Activated CD4-positive, alpha-beta memory T cell treated with anti-CD3 and anti-CD28 coated beads, Interleukin-2, amount 10 ng/mL, durations not matched to agents 7 days and 5 days (primary cell): ENCODE measurements around the gene PEPD. TPM values are rescaled to one million over a fixed set of nuclear protein-coding genes. Genes with fewer than 3 reads are reported as not detected.

ENCODE experiments used
- CTCF ChIA-PET: fragments of 350-600 bp; sonication (Branson Sonifier 250); formaldehyde crosslinking; loops from one replicate; lab custom pipeline; 2021; ENCODE audit warnings: antibody characterized with exemption, inconsistent platforms; lab: Charles Lee
- POLR2A ChIA-PET: fragments of 350-600 bp; sonication (Branson Sonifier 250); formaldehyde crosslinking; loops from one replicate; lab custom pipeline; 2021; ENCODE audit warnings: antibody characterized with exemption; lab: Charles Lee
- DNase-seq: peaks from one replicate; pipeline ENCODE4 v3.0.0-alpha.2; 2020
- H3K27ac Mint-ChIP-seq: one replicate; pipeline ENCODE4 v1.8.0; 2021; ENCODE audit warnings: mild to moderate bottlenecking, mixed read lengths
- H3K27me3 Mint-ChIP-seq: one replicate; pipeline ENCODE4 v1.8.0; 2021; ENCODE audit warnings: mixed read lengths
- H3K36me3 Mint-ChIP-seq: one replicate; pipeline ENCODE4 v1.8.0; 2021; ENCODE audit warnings: low read depth, mixed read lengths
- H3K4me1 Mint-ChIP-seq: one replicate; pipeline ENCODE4 v1.8.0; 2021; ENCODE audit warnings: mixed read lengths
- H3K4me3 Mint-ChIP-seq: one replicate; pipeline ENCODE4 v1.8.0; 2021; ENCODE audit warnings: mild to moderate bottlenecking, mixed read lengths
- H3K9me3 Mint-ChIP-seq: one replicate; pipeline ENCODE4 v1.8.0; 2021; ENCODE audit warnings: mixed read lengths
- total RNA-seq, 2 experiments: library from RNA; stranded (reverse); gene quantifications; one replicate each; pipeline ENCODE4 v1.2.3, GENCODE V29; 2021

Gene PEPD
- total RNA-seq, 2 experiments from 2014 or later = 33.3 to 36.6 TPM

- Mint-ChIP-seq H3K4me1 (peaks cover 10% of the 10 kb centered on the region), H3K4me3 (no peak overlapping the region), H3K27ac (no peak overlapping the region), H3K27me3 (no peaks in the 10 kb centered on the region), H3K9me3 (no peaks in the 10 kb centered on the region), H3K36me3 (no peaks in the 10 kb centered on the region)
- ChIA-PET CTCF (no interaction called here), POLR2A (no interaction called here)
- no peak for DNase-seq
Measured at GRCh38 chr19:33436360-33437345, 84.9 kb downstream of the PEPD start.

GRCh38 chr19:33435706-33436359 lies 85.8 kb downstream of the PEPD start:
- no peak for DNase-seq
- H3K4me1 Mint-ChIP-seq = peaks cover 3% of the 10 kb centered on the region
- H3K27ac Mint-ChIP-seq = no peak overlapping the region
- H3K36me3 Mint-ChIP-seq = no peaks in the 10 kb centered on the region
- CTCF ChIA-PET = no interaction called here
- peaks cover under 1% of the 10 kb centered on the region for H3K27me3 Mint-ChIP-seq
- H3K4me3 Mint-ChIP-seq = no peak overlapping the region
- H3K9me3 Mint-ChIP-seq = no peaks in the 10 kb centered on the region
- POLR2A ChIA-PET = no interaction called here

DNA sequence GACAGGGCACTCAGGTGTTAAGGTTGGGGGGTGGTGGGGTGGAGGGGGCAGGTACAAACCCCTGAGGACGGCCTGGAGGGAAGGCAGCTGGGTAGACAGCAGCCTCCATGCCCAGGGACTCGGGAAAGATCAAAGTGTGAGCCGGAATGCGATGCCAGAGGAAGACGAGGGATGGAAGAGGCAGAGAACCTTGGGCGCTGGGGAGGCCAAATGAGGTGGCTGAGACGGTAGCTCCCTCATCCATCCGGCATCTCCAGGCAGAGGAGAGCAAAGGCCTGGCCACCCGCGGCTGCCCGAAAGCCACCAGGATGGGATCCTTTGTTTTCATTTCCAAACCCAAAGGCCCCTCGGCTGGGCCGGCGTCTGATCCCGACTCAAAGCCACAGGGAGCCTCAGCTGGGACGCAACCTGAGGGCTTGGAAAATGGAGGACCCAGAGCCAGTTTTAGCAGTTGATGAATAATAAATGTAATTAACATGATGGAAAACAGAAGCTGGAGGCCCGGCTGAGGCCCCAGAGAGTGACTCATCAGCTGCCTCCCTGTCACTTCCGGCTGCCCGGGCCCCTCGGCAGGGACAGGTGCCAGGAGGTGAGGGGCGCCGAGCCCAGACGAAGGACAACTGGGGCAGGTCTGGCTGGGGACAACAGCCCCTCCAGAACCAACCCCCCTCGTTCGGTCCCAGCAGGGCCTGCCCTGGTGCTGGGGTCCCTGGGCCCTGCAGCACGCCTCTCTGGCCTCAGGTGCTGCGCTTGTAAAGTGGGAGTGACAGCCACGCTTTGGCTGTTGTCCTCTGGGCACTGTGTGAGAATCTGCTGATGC lies 86.5 kb downstream of the PEPD start:
- Mint-ChIP-seq H3K9me3 (no peaks in the 10 kb centered on the region), H3K27me3 (peaks cover 2% of the 10 kb centered on the region), H3K4me1 (peaks cover 7% of the 10 kb centered on the region), H3K27ac (no peak overlapping the region), H3K4me3 (no peak overlapping the region), H3K36me3 (no peaks in the 10 kb centered on the region)
- no peak for DNase-seq
- ChIA-PET CTCF (no interaction called here), POLR2A (no interaction called here)

- Mint-ChIP-seq H3K36me3 (no peaks in the 10 kb centered on the region), H3K27me3 (peaks cover 2% of the 10 kb centered on the region), H3K4me1 (peaks cover 7% of the 10 kb centered on the region), H3K9me3 (no peaks in the 10 kb centered on the region), H3K27ac (no peak overlapping the region), H3K4me3 (no peak overlapping the region)
- no peak for DNase-seq
- ChIA-PET POLR2A (no interaction called here), CTCF (no interaction called here)
Measured at GRCh38 chr19:33434069-33434885, 87.3 kb downstream of the PEPD start.

DNA sequence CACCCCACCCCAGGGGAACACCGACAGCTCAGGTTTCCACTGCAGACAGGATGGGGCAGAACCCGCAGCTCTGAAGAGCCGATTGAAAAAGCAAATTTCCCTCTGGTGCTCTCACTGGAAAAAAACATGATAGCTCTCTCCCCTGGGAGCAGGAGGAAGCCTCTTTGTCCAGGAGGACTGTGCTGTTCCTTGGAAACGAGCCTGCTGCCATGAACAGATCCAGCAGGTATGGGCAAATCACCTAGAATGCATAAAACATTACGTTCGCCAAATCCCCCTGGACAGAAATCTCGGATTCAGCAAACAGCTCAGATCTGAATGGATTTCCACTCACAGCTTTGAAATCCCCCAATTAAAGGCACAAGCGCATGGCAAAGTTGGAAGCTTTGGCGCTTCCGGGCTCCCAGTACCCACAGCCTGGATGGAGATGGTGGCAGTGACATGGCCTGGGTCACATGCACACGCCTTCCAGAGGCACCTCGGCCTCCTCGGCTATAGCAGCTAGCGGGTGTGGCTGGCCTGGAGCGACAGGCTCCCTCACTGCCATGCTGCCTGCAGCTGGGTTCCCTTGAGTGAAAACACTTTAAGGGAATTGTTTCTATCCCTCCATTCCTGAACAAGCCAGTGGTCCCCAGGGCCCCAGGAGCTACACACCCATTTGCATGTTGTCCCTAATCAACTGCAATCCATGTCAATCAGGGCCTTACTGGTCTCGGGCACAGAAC lies 89.0 kb downstream of the PEPD start:
- DNase-seq = no peak
- Mint-ChIP-seq H3K9me3 (no peaks in the 10 kb centered on the region), H3K27me3 (peaks cover 2% of the 10 kb centered on the region), H3K36me3 (no peaks in the 10 kb centered on the region), H3K4me3 (no peak overlapping the region), H3K27ac (no peak overlapping the region), H3K4me1 (peaks cover 7% of the 10 kb centered on the region)
- ChIA-PET POLR2A (no interaction called here), CTCF (interaction anchor here (1.3 to 1.7 kb wide), 2 partner anchors 338 to 345 kb away, joined by 5 to 11 read pairs; no protein-coding TSS in a partner anchor)

DNA sequence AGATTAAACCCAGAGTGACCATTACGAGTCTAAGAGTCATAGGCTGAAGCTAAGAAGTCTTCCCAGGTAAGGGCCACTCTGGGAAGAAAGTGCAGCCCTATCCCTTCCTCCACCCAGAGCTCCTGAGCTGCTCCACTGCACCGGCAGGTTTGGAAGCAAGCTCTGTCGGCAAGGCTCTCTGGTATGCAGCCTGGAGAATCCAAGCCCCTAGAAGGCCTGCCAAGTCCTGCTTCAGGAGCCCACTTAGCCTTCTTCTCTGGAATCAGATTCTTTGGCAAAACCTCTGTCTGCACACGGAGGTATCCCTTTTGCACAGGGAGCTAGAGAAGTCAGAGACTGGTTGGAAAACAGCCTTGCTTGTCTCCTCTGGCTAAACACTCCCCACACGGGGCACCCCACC lies 89.6 kb downstream of the PEPD start:
- ChIA-PET CTCF (interaction anchor here (1.3 to 1.7 kb wide), 2 partner anchors 339 to 346 kb away, joined by 5 to 11 read pairs; no protein-coding TSS in a partner anchor), POLR2A (no interaction called here)
- Mint-ChIP-seq H3K4me3 (no peak overlapping the region), H3K36me3 (no peaks in the 10 kb centered on the region), H3K27me3 (peaks cover 2% of the 10 kb centered on the region), H3K27ac (no peak overlapping the region), H3K4me1 (peaks cover 7% of the 10 kb centered on the region), H3K9me3 (no peaks in the 10 kb centered on the region)
- DNase-seq = no peak

GRCh38 chr19:33430674-33431277 lies 90.8 kb downstream of the PEPD start:
- Mint-ChIP-seq H3K36me3 (no peaks in the 10 kb centered on the region), H3K27ac (no peak overlapping the region), H3K4me3 (no peak overlapping the region), H3K9me3 (no peaks in the 10 kb centered on the region), H3K27me3 (peaks cover 2% of the 10 kb centered on the region), H3K4me1 (peaks cover 7% of the 10 kb centered on the region)
- CTCF ChIA-PET = interaction anchor here (0.5 to 3.1 kb wide), 20 partner anchors 9 to 342 kb away, joined by 3 to 22 read pairs (median 4); partner anchors contain the start of gene PEPD
- POLR2A ChIA-PET = interaction anchor here (1.0 kb wide), 1 partner anchor 91 kb away, joined by 3 read pairs; the partner anchor contains the start of gene PEPD
- DNase-seq = peak; percentile 70

GRCh38 chr19:33429891-33430673 lies 91.5 kb downstream of the PEPD start:
- Mint-ChIP-seq H3K36me3 (no peaks in the 10 kb centered on the region), H3K4me3 (no peak overlapping the region), H3K27me3 (peaks cover 2% of the 10 kb centered on the region), H3K4me1 (peaks cover 7% of the 10 kb centered on the region), H3K27ac (no peak overlapping the region), H3K9me3 (no peaks in the 10 kb centered on the region)
- POLR2A ChIA-PET = interaction anchor here (1.0 kb wide), 1 partner anchor 92 kb away, joined by 3 read pairs; the partner anchor contains the start of gene PEPD
- no peak for DNase-seq
- CTCF ChIA-PET = interaction anchor here (0.5 to 3.1 kb wide), 18 partner anchors 8 to 343 kb away, joined by 3 to 22 read pairs (median 4); partner anchors contain the start of gene PEPD

- Mint-ChIP-seq H3K9me3 (no peaks in the 10 kb centered on the region), H3K27ac (no peak overlapping the region), H3K36me3 (no peaks in the 10 kb centered on the region), H3K4me1 (peaks cover 7% of the 10 kb centered on the region), H3K27me3 (peaks cover 2% of the 10 kb centered on the region), H3K4me3 (no peak overlapping the region)
- ChIA-PET CTCF (interaction anchor here (3.1 kb wide), 1 partner anchor 342 kb away, joined by 22 read pairs; no protein-coding TSS in a partner anchor), POLR2A (no interaction called here)
- no peak for DNase-seq
Measured at GRCh38 chr19:33428627-33429125, 92.9 kb downstream of the PEPD start.

GRCh38 chr19:33427801-33428626 lies 93.6 kb downstream of the PEPD start:
- Mint-ChIP-seq H3K4me1 (peaks cover 7% of the 10 kb centered on the region), H3K9me3 (no peaks in the 10 kb centered on the region), H3K27ac (no peak overlapping the region), H3K27me3 (peaks cover 2% of the 10 kb centered on the region), H3K36me3 (no peaks in the 10 kb centered on the region), H3K4me3 (no peak overlapping the region)
- POLR2A ChIA-PET = no interaction called here
- no peak for DNase-seq
- CTCF ChIA-PET = interaction anchor here (3.1 kb wide), 1 partner anchor 343 kb away, joined by 22 read pairs; no protein-coding TSS in a partner anchor
